HG03159 (cell line): ENCODE data around the gene CLDN15.
A peak's percentile ranks its signal among the peaks of the same experiment; 100 is the strongest.
"Not testable (repeated sequence)": the region's sequence is repeated elsewhere in the genome, so short reads cannot be mapped to it uniquely, and the experiment has no call there.

ENCODE experiments used
- ATAC-seq: cut with Tn5 transposase; IDR thresholded peaks from one replicate; pipeline ENCODE4 v1.9.1; 2021; ENCODE audit warnings: mild to moderate bottlenecking, moderate library complexity; ENCODE audit not compliant: unreplicated experiment

CLDN15 gene

DNA sequence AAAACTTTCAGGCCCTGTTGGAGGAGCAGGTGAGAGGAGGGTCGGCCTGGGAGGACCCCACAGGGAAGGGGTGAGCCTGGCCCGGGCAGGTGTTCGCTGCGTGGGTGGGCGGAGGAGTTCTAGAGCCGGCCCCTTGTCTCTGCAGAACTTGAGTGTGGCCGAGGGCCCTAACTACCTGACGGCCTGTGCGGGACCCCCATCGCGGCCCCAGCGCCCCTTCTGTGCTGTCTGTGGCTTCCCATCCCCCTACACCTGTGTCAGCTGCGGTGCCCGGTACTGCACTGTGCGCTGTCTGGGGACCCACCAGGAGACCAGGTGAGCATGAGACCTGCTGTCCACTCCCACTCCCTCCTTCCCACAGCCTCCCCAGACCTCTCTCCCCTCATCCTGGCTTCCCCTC, 14.1 kb downstream of the CLDN15 start:
- no peak for ATAC-seq

DNA sequence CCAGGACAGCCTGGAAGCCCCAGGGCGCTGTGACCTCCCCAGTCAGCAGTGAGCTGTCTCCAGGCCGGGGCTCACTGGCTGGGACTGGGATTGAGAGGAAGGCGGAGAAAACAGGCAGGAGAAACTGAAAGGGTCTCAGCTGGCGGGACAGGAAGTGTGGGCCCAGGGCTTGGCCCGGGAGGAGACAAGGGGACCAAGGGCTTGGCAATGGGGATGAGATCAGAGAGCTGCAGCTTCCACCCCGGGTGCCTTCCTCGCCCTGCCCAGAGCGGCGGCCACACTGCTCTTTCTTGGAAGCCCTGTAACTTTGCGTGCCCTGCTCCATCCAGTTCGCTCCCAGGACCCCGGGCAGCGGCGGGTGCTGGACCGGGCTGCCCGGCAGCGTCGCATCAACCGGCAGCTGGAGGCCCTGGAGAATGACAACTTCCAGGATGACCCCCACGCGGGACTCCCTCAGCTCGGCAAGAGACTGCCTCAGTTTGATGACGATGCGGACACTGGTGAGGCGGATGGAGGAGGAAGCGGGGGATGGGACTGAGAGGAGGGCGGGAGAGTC, 15.2 kb downstream of the CLDN15 start:
- no peak for ATAC-seq

DNA sequence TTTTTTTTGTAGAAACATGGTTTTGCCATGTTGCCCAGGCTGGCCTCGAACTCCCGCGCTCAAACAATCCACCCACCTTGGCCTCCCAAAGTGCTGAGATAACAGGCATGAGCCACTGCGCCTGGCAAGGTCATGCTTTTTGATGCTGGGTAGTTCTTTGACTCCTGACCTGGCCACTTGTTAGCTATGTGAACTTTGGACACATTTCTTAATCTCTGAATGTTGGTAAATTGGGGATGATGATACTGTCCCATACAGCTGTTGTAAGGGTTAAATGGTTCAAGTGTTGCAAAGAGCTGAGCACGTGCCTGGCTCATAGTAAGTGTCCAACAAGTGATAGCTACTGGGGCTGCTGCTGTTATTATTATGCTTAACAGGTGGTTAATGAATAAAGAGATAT, 17.3 kb downstream of the CLDN15 start:
- ATAC-seq = no peak

DNA sequence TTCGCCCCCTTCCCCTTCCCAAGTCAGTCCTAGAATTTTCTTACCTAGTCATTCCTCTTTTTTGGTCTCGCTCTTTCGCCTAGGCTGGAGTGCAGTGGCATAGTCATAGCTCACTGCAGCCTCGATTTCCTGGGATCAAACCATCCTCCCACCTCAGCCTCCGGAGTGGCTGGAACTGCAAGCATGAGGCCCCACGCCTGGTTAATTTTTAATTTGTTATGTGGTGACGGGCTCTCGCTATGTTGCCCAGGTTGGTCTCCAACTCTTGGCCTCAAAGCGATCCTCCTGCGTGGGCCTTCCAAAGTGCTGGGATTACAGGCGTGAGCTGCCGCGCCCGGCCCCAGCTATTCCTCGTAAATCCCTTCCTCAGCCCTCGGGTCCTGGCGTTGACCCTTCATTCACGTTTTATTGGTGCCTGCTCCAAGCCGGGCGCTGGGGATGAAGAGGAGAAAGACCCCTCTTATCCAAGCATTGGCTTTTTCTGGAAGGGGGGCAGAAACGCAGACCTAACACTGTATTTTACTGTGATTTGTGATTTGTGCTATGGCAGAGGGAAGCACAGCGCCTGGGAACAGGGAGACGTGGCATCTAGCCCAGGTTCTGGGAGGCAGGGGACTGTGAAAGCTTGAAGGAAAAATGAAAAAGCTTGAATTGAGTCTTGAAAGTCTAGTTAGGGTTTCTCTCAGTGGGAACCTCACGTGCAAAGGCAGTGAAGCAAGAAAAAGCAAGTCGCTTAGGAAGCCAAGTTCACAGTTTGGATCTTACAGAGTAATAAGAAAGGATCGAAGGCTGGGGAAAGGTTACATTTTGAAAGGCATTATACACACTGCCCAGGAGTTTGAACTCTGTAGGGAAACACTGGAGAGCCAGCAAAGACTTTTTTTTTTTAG, 19.1 kb downstream of the CLDN15 start:
- ATAC-seq = peak; percentile 8

DNA sequence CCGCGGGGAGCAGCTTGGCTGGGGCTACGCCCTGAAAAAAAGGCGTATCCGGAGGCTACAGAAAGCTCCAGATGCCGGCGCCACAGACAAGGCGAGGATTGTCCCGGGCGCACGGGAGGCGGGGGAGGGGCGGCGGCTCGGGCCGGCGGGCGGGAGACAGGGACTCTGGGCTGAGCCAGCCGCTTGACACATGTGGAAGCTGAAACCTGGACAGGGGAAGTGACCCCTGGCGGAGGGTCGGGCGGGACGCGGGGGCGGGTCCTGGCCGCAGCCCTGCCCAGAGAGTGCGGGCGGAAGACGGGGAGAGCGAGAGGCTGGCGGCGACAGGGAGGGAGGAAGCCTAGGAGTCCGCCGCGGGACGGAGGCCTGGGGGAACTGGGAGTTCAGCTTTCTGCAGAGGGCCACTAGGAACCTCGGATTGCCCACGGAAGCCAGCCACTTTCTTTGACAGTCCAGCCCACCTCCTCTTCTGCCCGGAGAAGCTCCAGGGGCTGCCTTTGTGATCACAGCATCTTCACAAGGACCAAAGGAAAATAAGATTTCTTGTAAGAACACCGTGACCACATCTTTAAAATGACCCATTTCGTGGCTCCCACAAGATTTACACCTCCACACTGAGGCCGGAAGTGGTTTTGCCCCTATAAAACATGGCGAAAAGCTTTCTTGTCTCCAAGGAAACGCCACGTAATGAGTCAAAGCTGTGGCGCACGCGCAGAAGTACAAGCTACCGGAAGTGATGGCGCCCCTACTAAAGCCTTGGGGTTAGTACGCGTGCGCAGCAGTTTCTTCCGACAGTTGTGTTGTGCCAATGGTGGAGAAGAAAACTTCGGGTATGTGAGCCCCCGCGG, 20.0 kb downstream of the CLDN15 start, which contains the start of the genes PLOD3 and ZNHIT1:
TSS of gene PLOD3 (minus strand) at position 194 of the 848 bp plus-strand sequence. CDS start 307 bp downstream, outside the sequence.
TSS of gene ZNHIT1 (plus strand) at position 778 of the 848 bp plus-strand sequence. CDS start at position 809, 31 bp downstream.
- peak; percentile 56 for ATAC-seq

DNA sequence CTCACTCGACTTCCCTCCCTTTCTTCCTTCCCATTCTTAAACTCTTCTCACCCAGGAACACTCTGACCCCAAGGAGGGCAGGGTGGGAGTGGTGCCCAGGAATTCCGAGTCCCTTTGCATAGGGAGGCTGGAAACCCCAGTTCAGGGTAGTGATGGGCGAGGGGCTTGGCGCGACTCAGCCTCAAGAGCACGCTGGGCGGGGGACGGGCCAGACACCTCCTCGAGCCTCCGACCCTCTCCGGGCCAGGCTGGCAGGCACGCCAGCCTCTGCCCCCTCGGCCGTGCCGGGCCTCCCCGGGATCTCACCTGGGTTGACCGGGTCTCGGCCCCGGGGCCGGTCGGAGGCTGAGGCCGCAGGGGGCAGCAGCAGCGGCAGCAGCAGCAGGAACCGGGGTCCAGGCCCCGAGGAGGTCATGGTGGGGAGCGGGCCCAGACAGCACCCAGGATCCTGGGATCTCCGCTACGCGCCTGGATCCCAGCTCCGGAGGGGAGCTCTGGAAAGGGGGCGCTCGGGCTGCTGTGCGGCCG, 20.7 kb downstream of the CLDN15 start:
- peak; percentile 17 for ATAC-seq

DNA sequence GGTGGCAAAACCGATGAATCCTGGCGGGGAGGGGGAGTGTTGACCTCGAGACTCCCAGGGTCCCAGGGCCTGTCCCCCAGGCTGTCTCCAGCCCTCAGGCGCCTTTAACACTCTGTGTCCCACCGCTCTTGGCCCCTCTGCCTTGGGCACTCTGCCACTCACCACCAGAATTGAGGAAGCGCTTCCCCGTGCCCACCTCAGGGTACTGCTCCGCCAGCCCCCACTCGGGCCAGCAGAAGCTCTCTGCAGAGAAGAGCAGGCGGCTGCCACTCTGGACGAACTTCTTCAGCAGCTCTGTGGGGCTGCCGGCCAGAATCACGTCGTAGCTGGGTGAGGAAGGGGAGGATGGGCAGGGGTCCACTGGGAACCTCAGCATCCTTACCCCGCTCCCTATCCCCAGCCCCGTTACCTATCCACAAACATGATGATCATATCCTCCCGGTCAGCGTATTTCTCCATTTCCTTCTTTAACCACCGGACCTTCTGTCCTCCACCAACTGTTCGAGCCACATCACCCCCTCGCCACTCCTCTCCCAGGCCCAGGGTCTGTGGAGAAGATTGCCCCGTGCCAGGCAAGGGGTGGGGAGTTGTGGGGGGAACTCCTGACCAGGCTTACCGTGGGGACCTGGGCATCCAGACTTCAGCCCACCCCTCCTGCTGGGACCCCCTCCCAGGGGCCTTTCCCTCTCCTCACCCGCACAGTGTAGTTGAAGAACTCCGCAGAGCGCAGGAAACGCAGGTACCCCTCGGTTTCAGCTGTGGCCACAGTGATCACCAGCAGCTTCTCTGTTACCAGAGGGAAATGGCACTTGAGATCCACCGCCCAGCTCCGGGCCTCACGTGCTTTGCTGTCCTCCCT, 21.4 kb downstream of the CLDN15 start:
- no peak for ATAC-seq

DNA sequence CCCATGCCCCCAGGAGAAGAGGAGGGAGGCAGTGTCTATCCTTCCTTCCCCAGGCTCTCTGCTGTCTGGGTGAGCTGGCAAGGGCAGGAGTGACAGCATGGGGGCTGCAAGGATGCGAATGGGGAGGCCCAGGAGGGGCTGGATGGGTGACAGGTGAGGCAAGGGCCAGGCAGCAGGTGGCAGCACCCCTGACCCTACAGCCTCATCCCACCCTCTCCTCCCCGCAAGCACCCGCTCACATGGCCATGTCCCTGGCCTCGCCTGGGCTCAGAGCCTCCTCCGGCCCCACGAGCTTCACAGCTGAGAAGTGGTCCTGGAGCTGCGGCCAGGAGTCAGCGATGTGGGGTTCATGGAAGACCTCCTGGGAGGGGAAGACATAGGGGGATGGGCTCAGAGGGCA, 25.6 kb downstream of the CLDN15 start:
- no peak for ATAC-seq

DNA sequence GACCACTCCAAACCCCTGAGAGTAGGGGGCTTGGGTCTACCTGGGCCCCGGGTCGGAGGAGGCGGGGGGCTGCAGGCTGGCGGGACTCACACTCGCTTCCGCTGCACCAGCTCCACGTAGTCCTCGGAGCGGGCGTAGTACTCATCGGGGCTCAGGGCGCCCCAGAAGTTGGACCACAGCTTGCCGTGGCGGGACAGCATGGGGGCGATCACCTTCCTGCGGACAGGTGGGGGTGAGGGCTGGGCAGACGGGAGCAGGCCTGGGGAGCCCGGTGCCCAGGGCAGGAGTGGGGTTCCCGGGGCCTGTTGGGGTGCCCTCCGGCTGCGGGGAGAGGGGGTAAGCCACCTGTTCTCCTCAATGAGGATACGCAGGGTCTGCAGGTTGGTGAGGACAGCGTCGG, 26.1 kb downstream of the CLDN15 start:
- no peak for ATAC-seq

DNA sequence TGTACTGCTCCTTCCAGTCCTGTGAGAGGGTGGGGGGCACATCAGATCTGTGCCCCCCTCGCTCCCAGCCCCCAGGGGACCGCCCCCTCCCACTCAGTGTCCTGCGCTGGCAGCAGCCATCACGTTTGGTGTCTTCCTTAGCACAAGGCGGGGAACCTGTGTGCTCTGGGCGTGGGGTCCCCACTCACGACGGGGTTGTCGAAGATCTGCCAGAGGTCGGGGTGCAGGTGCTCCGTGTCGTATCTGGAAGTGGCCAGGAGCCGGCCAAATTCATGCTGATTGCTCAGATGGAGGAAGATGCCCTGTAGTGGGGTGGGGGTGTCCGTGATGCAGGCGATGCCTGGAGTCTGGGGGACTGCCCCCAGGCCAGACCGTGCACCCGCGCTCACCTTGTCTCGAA, 27.5 kb downstream of the CLDN15 start:
- no peak for ATAC-seq

DNA sequence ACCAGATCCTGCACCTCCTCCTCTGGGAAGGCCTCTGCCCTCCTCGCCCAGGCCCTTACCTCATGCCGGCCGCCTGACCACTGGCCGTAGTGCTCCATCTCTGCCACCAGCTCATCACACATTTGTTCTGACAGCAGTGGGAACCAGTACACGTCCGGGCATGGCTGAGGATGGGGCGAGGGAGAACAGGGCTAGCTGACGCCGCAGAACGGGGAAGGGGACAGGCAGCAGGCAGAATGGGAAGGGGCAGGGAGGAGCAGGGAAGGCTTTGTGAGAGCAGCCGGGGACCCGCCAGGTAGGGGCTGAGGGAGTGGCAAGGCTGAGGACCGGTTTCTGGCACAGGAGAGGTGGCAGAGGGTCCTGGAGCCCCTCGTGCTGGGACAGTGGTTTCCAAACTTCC, 28.8 kb downstream of the CLDN15 start:
- no peak for ATAC-seq

DNA sequence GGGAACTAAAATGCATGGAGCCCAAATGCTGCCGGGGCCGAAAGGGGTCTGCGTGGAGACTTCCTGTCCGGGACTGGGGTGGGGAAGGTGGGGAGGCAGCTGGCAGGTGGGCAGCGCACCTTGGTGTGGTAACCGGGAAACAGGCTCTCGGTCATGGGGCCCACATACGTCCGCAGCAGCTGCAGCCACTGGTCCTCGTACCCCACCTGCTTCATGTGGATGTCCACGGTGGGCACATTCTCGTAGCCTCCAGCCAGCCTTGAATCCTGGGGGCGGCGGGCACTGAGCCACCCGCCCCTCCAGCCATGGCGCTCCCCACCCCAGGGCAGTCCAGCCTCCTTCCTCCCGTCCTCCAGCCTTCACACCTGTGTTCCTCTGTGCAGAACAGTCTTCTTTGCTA, 30.1 kb downstream of the CLDN15 start:
- no peak for ATAC-seq

DNA sequence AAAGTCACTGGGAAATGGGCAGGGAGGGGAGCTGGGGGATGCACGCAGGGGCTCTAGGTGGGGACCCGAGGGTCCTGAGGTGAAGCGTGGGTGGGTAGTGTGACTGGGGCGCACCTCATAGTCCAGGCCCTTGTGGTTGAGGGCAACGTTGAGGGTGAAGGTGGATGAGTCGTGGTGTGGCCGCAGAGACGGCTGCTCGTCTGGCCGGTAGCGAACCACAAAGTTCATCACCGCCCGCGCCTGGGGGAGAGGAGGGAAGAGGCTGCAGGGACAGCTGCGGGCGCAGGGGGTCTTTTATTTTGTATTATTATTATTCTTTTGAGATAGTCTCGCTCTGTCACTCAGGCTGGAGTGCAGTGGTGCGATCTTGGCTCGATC, 30.9 kb downstream of the CLDN15 start:
- no peak for ATAC-seq

DNA sequence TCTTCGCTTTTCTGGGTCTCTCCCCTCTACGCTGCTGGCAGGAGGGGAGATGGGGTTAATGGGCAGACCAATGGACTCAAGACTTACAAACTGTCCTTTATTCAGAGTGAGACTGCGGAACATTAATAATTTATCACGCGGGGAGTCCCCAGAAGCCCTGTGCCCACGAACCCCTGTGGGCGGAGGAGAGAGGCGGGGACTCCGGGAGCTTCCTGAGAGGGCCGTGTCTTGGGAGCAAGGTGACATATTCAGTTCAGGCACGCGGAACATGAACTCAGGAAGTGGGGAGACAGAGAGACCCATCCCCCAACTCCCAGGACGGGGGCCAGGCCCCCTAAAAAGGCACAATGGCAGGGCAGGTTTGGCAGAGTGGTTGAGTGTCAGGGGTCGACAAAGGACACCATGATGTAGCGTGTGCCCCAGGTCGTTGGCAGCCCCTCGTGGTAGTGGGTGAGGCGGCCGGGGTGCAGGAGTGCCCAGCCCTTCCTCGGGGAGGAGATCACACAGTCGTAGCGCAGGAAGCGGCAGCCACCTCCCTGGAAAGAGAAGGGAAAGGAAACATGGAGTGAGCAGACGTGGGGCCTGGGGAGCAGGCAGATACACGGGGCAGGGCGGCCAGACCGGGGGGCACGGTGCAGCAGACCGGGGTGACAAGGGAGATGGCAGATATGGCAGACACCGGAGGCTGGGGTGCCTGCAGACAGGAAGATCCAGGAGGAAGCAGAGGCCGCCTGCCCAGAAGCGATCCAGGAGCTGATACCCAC, 31.5 kb downstream of the CLDN15 start:
- no peak for ATAC-seq

DNA sequence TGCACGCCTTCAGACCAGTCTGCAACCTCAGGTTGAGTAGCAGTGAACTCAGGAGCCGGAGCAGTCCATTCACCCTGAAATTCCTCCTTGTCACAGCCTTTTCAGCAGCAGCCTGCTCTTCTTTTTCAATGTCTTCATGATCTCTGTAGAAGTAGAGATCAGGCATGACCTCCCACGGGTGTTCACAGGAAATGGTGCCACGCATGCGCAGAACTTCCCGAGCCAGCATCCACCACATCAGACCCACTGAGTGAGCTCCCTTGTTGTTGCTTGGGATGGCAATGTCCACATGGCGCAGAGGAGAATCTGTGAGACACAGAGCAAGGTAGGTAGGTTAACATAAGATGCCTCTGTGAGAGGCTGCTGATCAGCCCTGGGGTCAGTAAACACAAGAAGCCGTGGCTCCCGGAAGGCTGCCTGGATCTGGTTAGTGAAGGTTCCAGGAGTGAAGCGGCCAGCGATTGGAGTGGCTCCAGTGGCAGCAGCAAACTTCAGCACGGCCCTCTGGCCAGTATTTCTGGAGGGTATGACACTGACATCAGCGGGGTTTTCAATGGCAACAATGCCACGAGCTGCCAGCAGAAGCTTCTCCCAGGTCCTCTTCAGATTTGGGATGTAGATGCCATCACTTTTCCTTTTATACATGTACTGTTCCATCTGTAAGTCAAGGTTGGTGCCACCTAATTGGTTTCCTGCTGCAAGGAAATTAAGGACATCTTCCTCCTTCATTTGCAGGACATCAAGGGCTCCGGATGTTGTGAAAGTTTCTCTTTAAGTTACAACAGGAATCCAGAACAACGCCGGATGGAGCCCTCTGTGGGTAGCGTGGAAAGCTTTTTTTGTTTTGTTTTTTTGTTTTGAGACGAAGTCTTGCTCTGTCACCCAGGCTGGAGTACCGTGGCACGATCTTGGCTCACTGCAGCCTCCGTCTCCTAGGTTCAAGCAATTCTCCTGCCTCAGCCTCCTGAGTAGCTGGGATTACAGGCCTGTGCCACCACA, 33.6 kb downstream of the CLDN15 start:
- ATAC-seq = not testable (repeated sequence)

DNA sequence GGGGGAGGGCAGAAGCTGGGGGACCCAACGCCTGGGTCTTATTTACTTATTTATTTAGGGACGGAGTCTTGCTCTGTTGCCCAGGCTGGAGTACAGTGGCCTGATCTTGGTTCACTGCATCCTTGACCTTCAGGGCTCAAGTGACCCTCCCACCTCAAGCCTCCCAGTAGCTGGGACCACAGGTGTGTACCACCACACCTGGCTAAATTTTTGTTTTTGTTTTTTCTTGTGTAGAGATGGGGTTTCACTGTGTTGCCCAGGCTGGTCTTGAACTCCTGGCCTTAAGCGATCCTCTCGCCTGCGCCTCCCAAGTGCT, 35.0 kb downstream of the CLDN15 start:
- no peak for ATAC-seq

DNA sequence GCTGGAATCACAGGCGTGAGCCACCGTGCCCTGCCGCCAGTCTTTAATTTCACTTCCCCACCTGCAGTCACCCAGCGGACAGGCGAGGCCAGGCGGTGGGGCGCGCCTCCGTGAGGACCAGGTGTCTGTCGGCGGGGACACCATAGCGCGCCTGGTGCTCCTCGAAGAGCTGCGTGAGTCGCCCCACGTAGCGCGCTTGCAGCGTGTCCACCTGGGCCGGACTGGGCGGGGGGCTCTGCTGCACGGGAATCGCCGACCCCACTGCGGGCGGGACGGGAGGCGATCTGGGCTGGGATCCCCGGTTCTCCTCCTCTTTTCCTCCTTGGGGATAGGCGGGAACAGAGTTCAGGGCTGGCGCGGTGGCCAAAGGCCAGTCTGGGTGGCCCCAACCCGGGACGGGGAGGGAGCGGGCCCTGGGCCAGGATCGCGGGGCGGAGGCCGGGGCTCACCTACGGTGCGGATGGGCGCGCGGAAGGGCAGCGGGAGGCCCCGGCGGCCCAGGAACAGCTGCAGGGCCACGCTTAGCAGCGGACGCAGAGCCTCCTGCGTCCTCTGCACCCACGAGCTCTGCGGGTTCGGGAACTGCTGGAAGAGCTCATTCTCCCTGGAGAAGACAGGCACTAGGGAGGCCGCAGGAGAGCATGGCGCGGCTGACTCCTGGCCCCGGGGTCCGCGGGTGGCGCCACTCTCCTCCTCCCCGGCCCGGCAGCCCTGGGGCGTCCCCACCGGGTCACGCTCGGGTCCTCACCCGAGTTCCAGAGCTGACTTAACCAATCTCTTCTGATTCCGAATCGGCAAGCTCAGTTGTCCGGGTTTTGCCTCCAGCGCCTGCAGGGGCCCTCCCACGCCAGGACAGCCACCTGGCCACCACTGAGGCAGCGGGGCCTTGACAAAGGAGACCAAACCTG, 35.7 kb downstream of the CLDN15 start:
- ATAC-seq = no peak
